Gastroesophageal sphincter (tissue), 3 donors: ENCODE data around the gene SCEL.

Experiments
- CTCF ChIP-seq, 4 experiments: fragments of 200-600 bp in 2 of 4; fragments of 450-650 bp in 2 of 4; sonication (generic) in 1 of 4; IDR thresholded peaks; one replicate each; pipeline ENCODE4 v1.5.1; 2017 to 2019; ENCODE audit warnings: antibody characterized with exemption in 4 of 4, mild to moderate bottlenecking in 2 of 4, moderate library complexity in 2 of 4
- EP300 ChIP-seq: sonication (generic); formaldehyde crosslinking; IDR thresholded peaks from one replicate; pipeline ENCODE4 v1.6.1; 2017; ENCODE audit warnings: antibody characterized with exemption, mild to moderate bottlenecking
- POLR2A ChIP-seq, 2 donors: fragments of 450-650 bp; IDR thresholded peaks; one replicate each; pipeline ENCODE4 v1.6.1; 2017; ENCODE audit warnings: antibody characterized with exemption in 2 of 2, mild to moderate bottlenecking in 2 of 2, moderate library complexity in 1 of 2
- POLR2AphosphoS5 ChIP-seq: sonication (generic); formaldehyde crosslinking; IDR thresholded peaks from one replicate; pipeline ENCODE4 v1.6.1; 2017; ENCODE audit warnings: antibody characterized with exemption

GRCh38 chr13:77548594-77548993 lies 13.1 kb downstream of the SCEL start:
- no peak for TF ChIP-seq POLR2A (IDR thresholded peaks at IDR 0.05)
- TF ChIP-seq CTCF (IDR thresholded peaks at IDR 0.05): no peak
- no peak for TF ChIP-seq EP300
- TF ChIP-seq POLR2AphosphoS5: no peak
